ENCODE results near the gene SH2D4B.

DNA sequence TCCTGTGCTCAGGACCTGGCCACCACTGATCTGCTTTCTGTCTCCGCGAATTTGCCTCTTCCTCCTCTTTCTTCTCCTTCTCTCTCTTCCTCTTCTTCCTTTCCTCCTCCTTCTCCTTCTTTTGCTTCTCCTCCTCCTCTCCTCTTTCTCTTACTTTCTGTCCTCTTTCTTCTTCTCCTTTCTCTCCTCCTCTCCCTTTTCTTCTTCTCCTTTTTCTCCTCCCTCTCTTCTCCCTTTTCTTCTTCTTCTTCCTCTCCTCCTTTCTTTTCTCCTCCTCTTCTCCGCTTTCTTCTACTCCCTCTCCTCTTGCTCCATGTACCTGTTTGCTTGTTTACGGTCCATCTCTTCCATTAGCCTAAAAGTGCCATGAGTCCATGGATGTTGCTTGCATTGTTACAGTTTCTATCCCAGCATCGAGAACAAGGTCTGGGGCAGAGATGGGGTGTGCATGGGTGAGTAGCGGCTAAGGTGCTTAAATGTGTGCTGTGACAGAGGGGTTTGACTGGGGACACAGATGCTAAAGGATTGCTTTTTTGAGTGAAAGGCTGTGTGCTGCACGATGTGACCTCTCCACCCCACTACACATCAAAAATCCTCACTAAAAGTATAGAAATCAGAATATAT lies 7.7 kb downstream of the SH2D4B start:
- no peak for TF ChIP-seq CTCF (IDR thresholded peaks at IDR 0.05)
- no peak for TF ChIP-seq POLR2A (IDR thresholded peaks at IDR 0.05)
